ENCODE data around the gene ANKLE1.

The ANKLE1 gene

DNA sequence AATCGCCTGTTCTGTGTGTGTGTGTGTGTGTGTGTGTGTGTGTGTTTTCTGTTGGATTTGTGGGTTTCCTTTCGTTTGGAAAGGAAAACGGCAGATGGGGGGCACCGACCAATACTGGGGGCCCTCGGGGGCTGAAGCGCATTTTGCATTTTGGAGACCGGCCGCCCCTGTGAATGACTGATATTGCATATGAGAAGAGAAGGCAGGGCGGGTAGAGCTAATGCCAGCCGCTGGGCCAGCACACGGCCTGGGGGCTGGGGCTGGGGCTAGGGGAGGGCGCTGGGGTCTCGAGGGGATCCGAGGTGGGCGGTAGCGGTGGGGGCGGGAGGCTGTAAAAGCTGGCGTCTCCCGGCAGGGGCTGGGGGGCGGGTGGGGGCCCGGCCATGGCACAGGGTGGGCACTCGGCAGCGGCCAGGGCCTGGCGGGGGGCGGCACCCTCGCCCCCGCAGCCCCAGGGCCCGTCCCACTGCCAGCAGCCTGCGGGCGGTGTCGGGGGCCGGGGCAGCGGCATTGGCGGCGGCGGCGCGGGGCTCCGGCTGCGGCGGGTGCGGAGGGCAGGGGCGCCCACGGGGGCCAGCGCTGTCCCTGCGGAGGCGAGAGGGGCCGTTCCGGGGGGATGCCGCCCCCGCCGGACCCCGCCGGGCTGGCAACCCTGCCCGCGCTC, 41.7 kb downstream of the ANKLE1 start:
- Histone ChIP-seq H3K27me3 (ENCODE audit: control insufficient read depth in 3 of 3, insufficient read depth in 3 of 3, low read depth in 1 of 3, low read length in 3 of 3) (no peaks in the 10 kb centered on the region), H3K9ac (ENCODE audit: low read depth, low read length, poor library complexity) (no peak overlapping the region), H2AK5ac (ENCODE audit: low read depth, low read length) (no peak overlapping the region), H3K14ac (ENCODE audit: low read length) (no peak overlapping the region), H2BK12ac (ENCODE audit: low read length) (no peak overlapping the region), H3K4me3 (ENCODE audit: low read length in 2 of 2) (no peak overlapping the region), H3K9me3 (replicated peaks in 1 of 2; ENCODE audit: control insufficient read depth in 2 of 2, insufficient read depth in 1 of 2, low read depth in 1 of 2, low read length in 2 of 2) (peaks cover 0 to 2% of the 10 kb centered on the region in 2 donors), H3K4me2 (ENCODE audit: insufficient read depth, low read length, poor library complexity, severe bottlenecking) (no peak overlapping the region), H2BK15ac (ENCODE audit: low read length) (no peak overlapping the region), H2AFZ (ENCODE audit: low read length) (no peak overlapping the region), H3K4me1 (ENCODE audit: control insufficient read depth in 2 of 2, insufficient read depth in 1 of 2, low read depth in 1 of 2, low read length in 2 of 2) (peaks cover 0 to 15% of the 10 kb centered on the region in 2 donors), H3K23ac (ENCODE audit: low read depth, low read length, poor library complexity) (no peak overlapping the region), H4K8ac (ENCODE audit: low read depth, low read length) (no peak overlapping the region), H4K91ac (ENCODE audit: low read depth, low read length, poor library complexity) (no peak overlapping the region), H3K79me1 (ENCODE audit: low read depth, low read length) (peaks cover 13% of the 10 kb centered on the region), H2BK5ac (ENCODE audit: low read length) (no peak overlapping the region), H3K27ac (replicated peaks; ENCODE audit: low read length) (no peak overlapping the region), H3K18ac (ENCODE audit: low read length) (no peak overlapping the region), H3K4ac (ENCODE audit: low read length) (no peak overlapping the region), H3K36me3 (replicated peaks in 1 of 2; ENCODE audit: control insufficient read depth in 2 of 2, insufficient read depth in 2 of 2, low read length in 2 of 2) (peaks cover 26 to 79% of the 10 kb centered on the region in 2 donors), H2BK120ac (ENCODE audit: low read depth, low read length) (no peak overlapping the region)
- no CpG with 5 or more reads among the region's 56 CpGs for WGBS, 2 donors (ENCODE audit: extremely low coverage in 2 of 2, insufficient read length in 2 of 2, insufficient replicate concordance in 1 of 2)
- no peak for DNase-seq (ENCODE audit: low spot score)

DNA sequence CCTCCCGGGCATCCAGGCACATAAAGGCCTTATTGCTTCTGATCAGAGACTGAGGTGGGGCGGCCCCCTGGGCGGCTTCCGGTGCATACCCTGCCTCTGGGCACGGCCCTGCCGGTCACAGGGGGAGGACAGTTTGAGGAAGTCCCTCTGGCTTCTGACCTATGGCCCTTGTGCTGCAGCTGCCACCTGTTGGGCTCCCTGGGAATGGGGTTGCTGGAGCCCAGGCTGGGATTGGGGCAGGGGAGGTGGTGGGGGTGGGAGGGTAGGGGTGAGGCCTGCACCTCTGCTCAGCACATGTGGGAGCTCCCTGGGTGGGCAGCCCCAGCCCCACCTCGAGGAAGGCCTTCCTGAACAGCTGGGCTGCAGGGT, 42.2 kb downstream of the ANKLE1 start:
- Histone ChIP-seq H3K4ac (ENCODE audit: low read length) (no peak overlapping the region), H3K36me3 (replicated peaks in 1 of 2; ENCODE audit: control insufficient read depth in 2 of 2, insufficient read depth in 2 of 2, low read length in 2 of 2) (peaks cover 26 to 76% of the 10 kb centered on the region in 2 donors), H2BK15ac (ENCODE audit: low read length) (no peak overlapping the region), H3K9ac (ENCODE audit: low read depth, low read length, poor library complexity) (no peak overlapping the region), H3K9me3 (replicated peaks in 1 of 2; ENCODE audit: control insufficient read depth in 2 of 2, insufficient read depth in 1 of 2, low read depth in 1 of 2, low read length in 2 of 2) (peaks cover 0 to 2% of the 10 kb centered on the region in 2 donors), H3K27ac (replicated peaks; ENCODE audit: low read length) (no peak overlapping the region), H3K4me3 (ENCODE audit: low read length in 2 of 2) (no peak overlapping the region), H4K8ac (ENCODE audit: low read depth, low read length) (no peak overlapping the region), H2AK5ac (ENCODE audit: low read depth, low read length) (no peak overlapping the region), H2BK120ac (ENCODE audit: low read depth, low read length) (no peak overlapping the region), H3K79me1 (ENCODE audit: low read depth, low read length) (peaks cover 13% of the 10 kb centered on the region), H2AFZ (ENCODE audit: low read length) (no peak overlapping the region), H3K27me3 (ENCODE audit: control insufficient read depth in 3 of 3, insufficient read depth in 3 of 3, low read depth in 1 of 3, low read length in 3 of 3) (peaks cover 0 to 2% (median 0%) of the 10 kb centered on the region in 3 experiments), H4K91ac (ENCODE audit: low read depth, low read length, poor library complexity) (no peak overlapping the region), H2BK12ac (ENCODE audit: low read length) (no peak overlapping the region), H2BK5ac (ENCODE audit: low read length) (no peak overlapping the region), H3K4me2 (ENCODE audit: insufficient read depth, low read length, poor library complexity, severe bottlenecking) (no peak overlapping the region), H3K14ac (ENCODE audit: low read length) (peak overlapping the region; percentile 56), H3K18ac (ENCODE audit: low read length) (no peak overlapping the region), H3K23ac (ENCODE audit: low read depth, low read length, poor library complexity) (peak overlapping the region; percentile 80), H3K4me1 (ENCODE audit: control insufficient read depth in 2 of 2, insufficient read depth in 1 of 2, low read depth in 1 of 2, low read length in 2 of 2) (peaks cover 0 to 15% of the 10 kb centered on the region in 2 donors)
- no CpG with 5 or more reads among the region's 7 CpGs for WGBS, 2 donors (ENCODE audit: extremely low coverage in 2 of 2, insufficient read length in 2 of 2, insufficient replicate concordance in 1 of 2)
- DNase-seq (ENCODE audit: low spot score) = no peak

DNA sequence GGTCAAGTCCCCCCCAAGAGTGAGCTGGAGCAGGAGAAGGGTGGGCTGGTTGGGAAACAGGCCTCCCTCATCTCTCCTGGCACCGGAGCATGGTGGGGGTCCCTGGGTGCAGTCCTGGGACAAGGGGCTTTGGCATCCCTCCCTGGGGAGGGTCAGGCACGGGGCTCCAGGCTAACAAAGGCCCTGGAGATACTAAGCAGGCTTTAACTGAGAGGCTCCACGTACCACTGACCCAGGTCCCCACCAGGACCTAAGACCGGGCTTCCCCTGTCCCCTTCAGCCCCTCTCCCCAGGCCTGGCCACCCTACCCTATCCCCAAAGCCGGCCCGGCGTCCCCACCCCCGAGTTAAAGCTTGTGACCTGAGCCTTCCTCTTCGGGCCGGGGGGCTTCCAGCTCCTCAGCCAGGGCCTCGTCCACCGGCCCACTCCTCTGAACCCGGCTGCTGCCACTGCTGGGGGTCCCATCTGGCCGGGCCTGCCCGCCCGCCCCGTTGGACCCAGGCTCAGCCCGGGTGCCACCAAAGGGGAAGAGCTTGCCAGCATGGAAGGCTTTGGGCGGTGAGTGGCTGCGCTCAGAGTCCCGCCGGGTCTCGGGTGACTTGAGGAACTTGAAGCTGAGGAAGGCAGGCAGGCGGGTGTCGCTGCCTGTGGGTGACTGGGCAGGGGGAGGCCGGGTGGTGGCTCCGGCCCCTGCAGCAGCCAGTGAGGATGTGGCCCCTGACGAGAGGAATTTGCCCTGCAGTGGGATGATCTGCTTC, 42.8 kb downstream of the ANKLE1 start:
- H2AK5ac ChIP-seq (ENCODE audit: low read depth, low read length) = no peak overlapping the region
- peaks cover 28 to 70% of the 10 kb centered on the region in 2 donors for H3K36me3 ChIP-seq (replicated peaks in 1 of 2; ENCODE audit: control insufficient read depth in 2 of 2, insufficient read depth in 2 of 2, low read length in 2 of 2)
- no peak for DNase-seq (ENCODE audit: low spot score)
- H3K23ac ChIP-seq (ENCODE audit: low read depth, low read length, poor library complexity) = no peak overlapping the region
- H2BK15ac ChIP-seq (ENCODE audit: low read length) = no peak overlapping the region
- H3K14ac ChIP-seq (ENCODE audit: low read length) = peak overlapping the region; percentile 56
- no peak overlapping the region for H2AFZ ChIP-seq (ENCODE audit: low read length)
- no peak overlapping the region for H2BK12ac ChIP-seq (ENCODE audit: low read length)
- no peak overlapping the region for H3K4me3 ChIP-seq (ENCODE audit: low read length in 2 of 2)
- no peak overlapping the region for H3K18ac ChIP-seq (ENCODE audit: low read length)
- peaks cover 0 to 3% of the 10 kb centered on the region in 2 donors for H3K9me3 ChIP-seq (replicated peaks in 1 of 2; ENCODE audit: control insufficient read depth in 2 of 2, insufficient read depth in 1 of 2, low read depth in 1 of 2, low read length in 2 of 2)
- no peak overlapping the region for H2BK5ac ChIP-seq (ENCODE audit: low read length)
- no peak overlapping the region for H3K27ac ChIP-seq (replicated peaks; ENCODE audit: low read length)
- no CpG with 5 or more reads among the region's 28 CpGs for WGBS, 2 donors (ENCODE audit: extremely low coverage in 2 of 2, insufficient read length in 2 of 2, insufficient replicate concordance in 1 of 2)
- H3K27me3 ChIP-seq (ENCODE audit: control insufficient read depth in 3 of 3, insufficient read depth in 3 of 3, low read depth in 1 of 3, low read length in 3 of 3) = peaks cover 0 to 7% (median 0%) of the 10 kb centered on the region in 3 experiments
- no peak overlapping the region for H4K8ac ChIP-seq (ENCODE audit: low read depth, low read length)
- H3K4me2 ChIP-seq (ENCODE audit: insufficient read depth, low read length, poor library complexity, severe bottlenecking) = no peak overlapping the region
- no peak overlapping the region for H4K91ac ChIP-seq (ENCODE audit: low read depth, low read length, poor library complexity)
- H3K4me1 ChIP-seq (ENCODE audit: control insufficient read depth in 2 of 2, insufficient read depth in 1 of 2, low read depth in 1 of 2, low read length in 2 of 2) = peaks cover 0 to 21% of the 10 kb centered on the region in 2 donors
- no peak overlapping the region for H3K4ac ChIP-seq (ENCODE audit: low read length)
- peaks cover 15% of the 10 kb centered on the region for H3K79me1 ChIP-seq (ENCODE audit: low read depth, low read length)
- H3K9ac ChIP-seq (ENCODE audit: low read depth, low read length, poor library complexity) = no peak overlapping the region
- H2BK120ac ChIP-seq (ENCODE audit: low read depth, low read length) = no peak overlapping the region

DNA sequence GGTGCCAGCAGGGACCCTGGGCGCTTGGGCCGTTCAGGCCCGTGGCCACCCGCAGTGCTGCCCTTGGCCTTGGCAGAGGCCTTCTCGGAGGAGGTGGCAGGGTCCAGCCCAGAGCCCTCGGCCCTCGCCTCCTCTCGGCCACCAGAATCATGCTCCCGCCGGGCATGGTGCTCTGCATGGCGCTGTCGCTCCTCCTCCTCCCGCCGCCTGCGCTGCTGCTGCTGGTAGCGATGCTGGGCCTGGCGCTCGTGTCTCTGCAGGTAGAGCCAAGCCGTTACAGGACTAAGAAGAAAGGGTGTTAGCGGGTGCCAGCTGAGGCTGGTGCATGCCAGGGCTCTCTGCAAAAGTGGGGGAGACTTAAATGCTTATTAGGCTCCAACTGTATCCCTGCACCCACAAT, 43.4 kb downstream of the ANKLE1 start:
- H3K23ac ChIP-seq (ENCODE audit: low read depth, low read length, poor library complexity) = no peak overlapping the region
- no peak overlapping the region for H3K4me3 ChIP-seq (ENCODE audit: low read length in 2 of 2)
- no peak overlapping the region for H3K18ac ChIP-seq (ENCODE audit: low read length)
- no peak overlapping the region for H2BK15ac ChIP-seq (ENCODE audit: low read length)
- no peak overlapping the region for H3K4ac ChIP-seq (ENCODE audit: low read length)
- peaks cover 0 to 6% of the 10 kb centered on the region in 2 donors for H3K9me3 ChIP-seq (replicated peaks in 1 of 2; ENCODE audit: control insufficient read depth in 2 of 2, insufficient read depth in 1 of 2, low read depth in 1 of 2, low read length in 2 of 2)
- H2BK120ac ChIP-seq (ENCODE audit: low read depth, low read length) = no peak overlapping the region
- H2BK5ac ChIP-seq (ENCODE audit: low read length) = no peak overlapping the region
- no peak overlapping the region for H3K14ac ChIP-seq (ENCODE audit: low read length)
- H2AK5ac ChIP-seq (ENCODE audit: low read depth, low read length) = no peak overlapping the region
- no peak overlapping the region for H3K27ac ChIP-seq (replicated peaks; ENCODE audit: low read length)
- H3K4me1 ChIP-seq (ENCODE audit: control insufficient read depth in 2 of 2, insufficient read depth in 1 of 2, low read depth in 1 of 2, low read length in 2 of 2) = peaks cover 0 to 21% of the 10 kb centered on the region in 2 donors
- H3K9ac ChIP-seq (ENCODE audit: low read depth, low read length, poor library complexity) = no peak overlapping the region
- H3K4me2 ChIP-seq (ENCODE audit: insufficient read depth, low read length, poor library complexity, severe bottlenecking) = no peak overlapping the region
- no peak overlapping the region for H2AFZ ChIP-seq (ENCODE audit: low read length)
- H3K36me3 ChIP-seq (replicated peaks in 1 of 2; ENCODE audit: control insufficient read depth in 2 of 2, insufficient read depth in 2 of 2, low read length in 2 of 2) = peaks cover 27 to 68% of the 10 kb centered on the region in 2 donors
- no peak for DNase-seq (ENCODE audit: low spot score)
- H4K8ac ChIP-seq (ENCODE audit: low read depth, low read length) = no peak overlapping the region
- peaks cover 15% of the 10 kb centered on the region for H3K79me1 ChIP-seq (ENCODE audit: low read depth, low read length)
- H3K27me3 ChIP-seq (ENCODE audit: control insufficient read depth in 3 of 3, insufficient read depth in 3 of 3, low read depth in 1 of 3, low read length in 3 of 3) = peaks cover 0 to 7% (median 0%) of the 10 kb centered on the region in 3 experiments
- no CpG with 5 or more reads among the region's 20 CpGs for WGBS, 2 donors (ENCODE audit: extremely low coverage in 2 of 2, insufficient read length in 2 of 2, insufficient replicate concordance in 1 of 2)
- no peak overlapping the region for H2BK12ac ChIP-seq (ENCODE audit: low read length)
- no peak overlapping the region for H4K91ac ChIP-seq (ENCODE audit: low read depth, low read length, poor library complexity)
